Liver (tissue), 9 donors: ENCODE results near the gene S1PR1. TPM values are rescaled to one million over a fixed set of nuclear protein-coding genes. Genes with fewer than 3 reads are reported as not detected.

Source experiments
- DNase-seq: peaks from one replicate; pipeline ENCODE4 v3.0.0-alpha.2; 2017; ENCODE audit warnings: low spot score
- H3K27ac ChIP-seq, 2 donors: one replicate each; pipeline ENCODE4 v1.7.0; 2013; ENCODE audit warnings: inconsistent platforms in 2 of 2, low read length in 2 of 2, control low read depth in 1 of 2, low read depth in 1 of 2, mild to moderate bottlenecking in 1 of 2
- H3K27me3 ChIP-seq, 4 donors: one replicate each; pipeline versions ENCODE4 v1.6.1 to v1.7.0; 2013; ENCODE audit warnings: low read length in 3 of 4, inconsistent platforms in 1 of 4, mild to moderate bottlenecking in 1 of 4, moderate library complexity in 1 of 4; ENCODE audit not compliant: control insufficient read depth in 4 of 4, insufficient read depth in 4 of 4
- H3K36me3 ChIP-seq, 4 donors: one replicate each; pipeline versions ENCODE4 v1.6.1 to v1.7.0; 2013; ENCODE audit warnings: low read length in 3 of 4, mild to moderate bottlenecking in 3 of 4, low read depth in 1 of 4, moderate library complexity in 1 of 4; ENCODE audit not compliant: control insufficient read depth in 4 of 4, insufficient read depth in 3 of 4
- H3K4me1 ChIP-seq, 4 donors: one replicate each; pipeline versions ENCODE4 v1.6.1 to v1.7.0; 2013; ENCODE audit warnings: low read length in 3 of 4, mild to moderate bottlenecking in 3 of 4, moderate library complexity in 1 of 4; ENCODE audit not compliant: control insufficient read depth in 4 of 4, insufficient read depth in 4 of 4
- H3K4me3 ChIP-seq, 3 donors: one replicate each; pipeline versions ENCODE4 v1.6.1 to v1.7.0; 2013; ENCODE audit warnings: low read length in 3 of 3, control low read depth in 1 of 3, low read depth in 1 of 3, mild to moderate bottlenecking in 1 of 3
- H3K9ac ChIP-seq, 2 donors: one replicate each; pipeline ENCODE4 v1.7.0; 2013; ENCODE audit warnings: low read length in 2 of 2, mild to moderate bottlenecking in 2 of 2, moderate library complexity in 2 of 2, control low read depth in 1 of 2, low read depth in 1 of 2
- H3K9me3 ChIP-seq, 4 donors: one replicate each; pipeline versions ENCODE4 v1.6.1 to v1.7.0; 2013; ENCODE audit warnings: low read length in 3 of 4; ENCODE audit not compliant: control insufficient read depth in 4 of 4
- EGR1 ChIP-seq, 2 donors: IDR thresholded peaks; 2 replicates each; pipeline ENCODE4 v1.6.1; 2016 to 2018; ENCODE audit warnings: antibody characterized with exemption in 2 of 2, low read depth in 2 of 2
- FOXA1 ChIP-seq: IDR thresholded peaks from 2 replicates; pipeline ENCODE4 v1.6.1; 2016; ENCODE audit warnings: antibody characterized with exemption
- FOXA2 ChIP-seq: IDR thresholded peaks from 2 replicates; pipeline ENCODE4 v1.6.1; 2016; ENCODE audit warnings: antibody characterized with exemption
- GABPA ChIP-seq, 2 donors: IDR thresholded peaks in 1 of 2; conservative IDR thresholded peaks in 1 of 2; 2 replicates each; pipeline ENCODE4 v1.6.1; 2016; ENCODE audit warnings: antibody characterized with exemption in 2 of 2, mild to moderate bottlenecking in 1 of 2, moderate library complexity in 1 of 2
- HNF4A ChIP-seq, 2 donors: conservative IDR thresholded peaks; 2 replicates each; pipeline ENCODE4 v1.6.1; 2016; ENCODE audit warnings: antibody characterized with exemption in 2 of 2, mild to moderate bottlenecking in 2 of 2
- HNF4G ChIP-seq: IDR thresholded peaks from 2 replicates; pipeline ENCODE4 v1.6.1; 2016; ENCODE audit warnings: antibody characterized with exemption
- JUND ChIP-seq, 2 donors: IDR thresholded peaks; 2 replicates each; pipeline ENCODE4 v1.6.1; 2016; ENCODE audit warnings: antibody characterized with exemption in 2 of 2
- NR2F2 ChIP-seq: IDR thresholded peaks from 2 replicates; pipeline ENCODE4 v1.6.1; 2016; ENCODE audit warnings: antibody characterized with exemption
- RAD21 ChIP-seq, 2 donors: IDR thresholded peaks; 2 replicates each; pipeline ENCODE4 v1.6.1; 2016; ENCODE audit warnings: antibody characterized with exemption in 2 of 2, mild to moderate bottlenecking in 2 of 2
- RXRA ChIP-seq, 2 donors: IDR thresholded peaks; 2 replicates each; pipeline ENCODE4 v1.6.1; 2017 to 2018; ENCODE audit warnings: antibody characterized with exemption in 2 of 2, mild to moderate bottlenecking in 1 of 2
- SP1 ChIP-seq: IDR thresholded peaks from 2 replicates; pipeline ENCODE4 v1.6.1; 2018; ENCODE audit warnings: antibody characterized with exemption, mild to moderate bottlenecking
- TAF1 ChIP-seq: conservative IDR thresholded peaks from 2 replicates; pipeline ENCODE4 v1.6.1; 2016; ENCODE audit warnings: antibody characterized with exemption, mild to moderate bottlenecking
- YY1 ChIP-seq: IDR thresholded peaks from 2 replicates; pipeline ENCODE4 v1.6.1; 2016; ENCODE audit warnings: antibody characterized with exemption, mild to moderate bottlenecking
- WGBS: extraction: QIAGEN DNeasy Blood & Tissue Kit; methylation state at CpG from one replicate; pipeline ENCODE4 v1.1.7; 2013; 5-methylcytosine and 5-hydroxymethylcytosine counted together
- polyA plus RNA-seq, 2 donors: library from polyadenylated mRNA; stranded (reverse) in 1 of 2; unstranded in 1 of 2; fragments of 200-250 nt in 1 of 2; fragments of >200 nt in 1 of 2; fragmentation: Nextera tagmentation in 1 of 2; extraction: Ambion mirVana in 1 of 2; gene quantifications; one replicate each; pipeline versions ENCODE4 v1.2.1 to v1.2.3, GENCODE V29; 2013 to 2015
- total RNA-seq, 2 donors: library from RNA; depleted of rRNA; stranded (reverse); fragments of >200 nt; gene quantifications; one replicate each; pipeline ENCODE4 v1.2.3, GENCODE V29; 2014
- TF ChIP-seq, protein P1 (sequence below): IDR thresholded peaks from 2 replicates; pipeline ENCODE4 v1.6.1; 2016; ENCODE audit warnings: antibody characterized with exemption
- TF ChIP-seq, protein P2 (sequence below): IDR thresholded peaks from 2 replicates; pipeline ENCODE4 v1.6.1; 2016; ENCODE audit warnings: antibody characterized with exemption
- TF ChIP-seq, protein P3 (sequence below): IDR thresholded peaks from 2 replicates; pipeline ENCODE4 v1.6.1; 2016; ENCODE audit warnings: antibody characterized with exemption
- TF ChIP-seq, protein P4 (sequence below): fragments of 150-350 bp; IDR thresholded peaks from 2 replicates; pipeline ENCODE4 v1.5.1; 2017; ENCODE audit warnings: improper control_type of control experiment, low read depth, low read length; ENCODE audit not compliant: missing input control
- TF ChIP-seq, protein P5 (sequence below): IDR thresholded peaks from 2 replicates; pipeline ENCODE4 v1.6.1; 2016; ENCODE audit warnings: antibody characterized with exemption, mild to moderate bottlenecking
- donor health status: healthy.
- donor health status: healthy.
- donor health status: healthy.
- donor health status: healthy.
- donor health status: healthy.

S1PR1 gene
- total and polyA plus RNA-seq, 4 donors = 7.8 to 13.9 (median 11.1) TPM

DNA sequence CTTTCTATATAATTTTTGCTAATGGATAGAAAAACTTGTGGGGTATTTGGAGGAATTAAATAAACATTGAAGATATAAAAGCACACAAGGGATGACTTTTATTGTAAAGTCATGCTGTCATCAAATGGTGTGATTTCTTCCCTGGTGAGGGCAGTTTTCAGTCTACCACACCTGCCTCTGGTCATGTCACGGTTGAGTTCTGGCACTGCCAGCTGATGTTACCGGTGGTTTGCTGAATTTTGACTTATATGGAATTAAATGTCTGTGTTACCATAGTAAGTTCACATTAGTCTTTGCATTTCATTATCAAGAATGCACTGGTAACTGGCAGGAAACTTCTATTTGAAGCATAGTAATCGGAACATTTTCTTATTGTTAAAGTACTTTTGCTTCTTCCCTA lies 13.4 kb downstream of the S1PR1 start:
- TF ChIP-seq HNF4G = no peak
- TF ChIP-seq FOXA1 = no peak
- TF ChIP-seq FOXA2 = no peak
- no peak for TF ChIP-seq NR2F2
- TF ChIP-seq, protein P1, sequence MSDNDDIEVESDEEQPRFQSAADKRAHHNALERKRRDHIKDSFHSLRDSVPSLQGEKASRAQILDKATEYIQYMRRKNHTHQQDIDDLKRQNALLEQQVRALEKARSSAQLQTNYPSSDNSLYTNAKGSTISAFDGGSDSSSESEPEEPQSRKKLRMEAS = no peak
- TF ChIP-seq, protein P2, sequence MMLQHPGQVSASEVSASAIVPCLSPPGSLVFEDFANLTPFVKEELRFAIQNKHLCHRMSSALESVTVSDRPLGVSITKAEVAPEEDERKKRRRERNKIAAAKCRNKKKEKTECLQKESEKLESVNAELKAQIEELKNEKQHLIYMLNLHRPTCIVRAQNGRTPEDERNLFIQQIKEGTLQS = no peak
- TF ChIP-seq GABPA (IDR thresholded peaks at IDR 0.05 in 1 of 2, conservative IDR thresholded peaks at IDR 0.05 in 1 of 2) = no peak
- no peak for TF ChIP-seq TAF1
- TF ChIP-seq, protein P3, sequence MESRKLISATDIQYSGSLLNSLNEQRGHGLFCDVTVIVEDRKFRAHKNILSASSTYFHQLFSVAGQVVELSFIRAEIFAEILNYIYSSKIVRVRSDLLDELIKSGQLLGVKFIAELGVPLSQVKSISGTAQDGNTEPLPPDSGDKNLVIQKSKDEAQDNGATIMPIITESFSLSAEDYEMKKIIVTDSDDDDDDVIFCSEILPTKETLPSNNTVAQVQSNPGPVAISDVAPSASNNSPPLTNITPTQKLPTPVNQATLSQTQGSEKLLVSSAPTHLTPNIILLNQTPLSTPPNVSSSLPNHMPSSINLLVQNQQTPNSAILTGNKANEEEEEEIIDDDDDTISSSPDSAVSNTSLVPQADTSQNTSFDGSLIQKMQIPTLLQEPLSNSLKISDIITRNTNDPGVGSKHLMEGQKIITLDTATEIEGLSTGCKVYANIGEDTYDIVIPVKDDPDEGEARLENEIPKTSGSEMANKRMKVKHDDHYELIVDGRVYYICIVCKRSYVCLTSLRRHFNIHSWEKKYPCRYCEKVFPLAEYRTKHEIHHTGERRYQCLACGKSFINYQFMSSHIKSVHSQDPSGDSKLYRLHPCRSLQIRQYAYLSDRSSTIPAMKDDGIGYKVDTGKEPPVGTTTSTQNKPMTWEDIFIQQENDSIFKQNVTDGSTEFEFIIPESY = no peak
- no peak for TF ChIP-seq JUND (IDR thresholded peaks at IDR 0.05)
- TF ChIP-seq, protein P4, sequence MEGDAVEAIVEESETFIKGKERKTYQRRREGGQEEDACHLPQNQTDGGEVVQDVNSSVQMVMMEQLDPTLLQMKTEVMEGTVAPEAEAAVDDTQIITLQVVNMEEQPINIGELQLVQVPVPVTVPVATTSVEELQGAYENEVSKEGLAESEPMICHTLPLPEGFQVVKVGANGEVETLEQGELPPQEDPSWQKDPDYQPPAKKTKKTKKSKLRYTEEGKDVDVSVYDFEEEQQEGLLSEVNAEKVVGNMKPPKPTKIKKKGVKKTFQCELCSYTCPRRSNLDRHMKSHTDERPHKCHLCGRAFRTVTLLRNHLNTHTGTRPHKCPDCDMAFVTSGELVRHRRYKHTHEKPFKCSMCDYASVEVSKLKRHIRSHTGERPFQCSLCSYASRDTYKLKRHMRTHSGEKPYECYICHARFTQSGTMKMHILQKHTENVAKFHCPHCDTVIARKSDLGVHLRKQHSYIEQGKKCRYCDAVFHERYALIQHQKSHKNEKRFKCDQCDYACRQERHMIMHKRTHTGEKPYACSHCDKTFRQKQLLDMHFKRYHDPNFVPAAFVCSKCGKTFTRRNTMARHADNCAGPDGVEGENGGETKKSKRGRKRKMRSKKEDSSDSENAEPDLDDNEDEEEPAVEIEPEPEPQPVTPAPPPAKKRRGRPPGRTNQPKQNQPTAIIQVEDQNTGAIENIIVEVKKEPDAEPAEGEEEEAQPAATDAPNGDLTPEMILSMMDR = no peak
- no peak for TF ChIP-seq RXRA (IDR thresholded peaks at IDR 0.05)
- no peak for TF ChIP-seq YY1
- TF ChIP-seq, protein P5, sequence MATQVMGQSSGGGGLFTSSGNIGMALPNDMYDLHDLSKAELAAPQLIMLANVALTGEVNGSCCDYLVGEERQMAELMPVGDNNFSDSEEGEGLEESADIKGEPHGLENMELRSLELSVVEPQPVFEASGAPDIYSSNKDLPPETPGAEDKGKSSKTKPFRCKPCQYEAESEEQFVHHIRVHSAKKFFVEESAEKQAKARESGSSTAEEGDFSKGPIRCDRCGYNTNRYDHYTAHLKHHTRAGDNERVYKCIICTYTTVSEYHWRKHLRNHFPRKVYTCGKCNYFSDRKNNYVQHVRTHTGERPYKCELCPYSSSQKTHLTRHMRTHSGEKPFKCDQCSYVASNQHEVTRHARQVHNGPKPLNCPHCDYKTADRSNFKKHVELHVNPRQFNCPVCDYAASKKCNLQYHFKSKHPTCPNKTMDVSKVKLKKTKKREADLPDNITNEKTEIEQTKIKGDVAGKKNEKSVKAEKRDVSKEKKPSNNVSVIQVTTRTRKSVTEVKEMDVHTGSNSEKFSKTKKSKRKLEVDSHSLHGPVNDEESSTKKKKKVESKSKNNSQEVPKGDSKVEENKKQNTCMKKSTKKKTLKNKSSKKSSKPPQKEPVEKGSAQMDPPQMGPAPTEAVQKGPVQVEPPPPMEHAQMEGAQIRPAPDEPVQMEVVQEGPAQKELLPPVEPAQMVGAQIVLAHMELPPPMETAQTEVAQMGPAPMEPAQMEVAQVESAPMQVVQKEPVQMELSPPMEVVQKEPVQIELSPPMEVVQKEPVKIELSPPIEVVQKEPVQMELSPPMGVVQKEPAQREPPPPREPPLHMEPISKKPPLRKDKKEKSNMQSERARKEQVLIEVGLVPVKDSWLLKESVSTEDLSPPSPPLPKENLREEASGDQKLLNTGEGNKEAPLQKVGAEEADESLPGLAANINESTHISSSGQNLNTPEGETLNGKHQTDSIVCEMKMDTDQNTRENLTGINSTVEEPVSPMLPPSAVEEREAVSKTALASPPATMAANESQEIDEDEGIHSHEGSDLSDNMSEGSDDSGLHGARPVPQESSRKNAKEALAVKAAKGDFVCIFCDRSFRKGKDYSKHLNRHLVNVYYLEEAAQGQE = no peak
- no peak for TF ChIP-seq SP1
- no peak for TF ChIP-seq EGR1 (IDR thresholded peaks at IDR 0.05; ENCODE audit: low read depth in 2 of 2)
- TF ChIP-seq HNF4A (conservative IDR thresholded peaks at IDR 0.05) = no peak
- TF ChIP-seq RAD21 (IDR thresholded peaks at IDR 0.05) = no peak
- 90% methylated on average over 3 of the region's 3 CpGs for WGBS
- Histone ChIP-seq H3K27me3 (no peaks in the 10 kb centered on the region), H3K4me1 (no peaks in the 10 kb centered on the region), H3K9me3 (no peaks in the 10 kb centered on the region), H3K9ac (no peak overlapping the region), H3K36me3 (no peaks in the 10 kb centered on the region), H3K27ac (no peak overlapping the region), H3K4me3 (no peak overlapping the region)
- no peak for DNase-seq
